Measurements from ENCODE around the gene MEIKIN. TPM values are rescaled to one million over a fixed set of nuclear protein-coding genes. Genes with fewer than 3 reads are reported as not detected.

Gene MEIKIN
- total RNA-seq = not detected

GRCh38 chr5:131945551-131946168, at the start of gene MEIKIN:
TSS of gene MEIKIN (minus strand) at chr5:131945663. CDS start at chr5:131945505, 158 bp downstream.
- H3K9me3 ChIP-seq = no peaks in the 10 kb centered on the region
- no peak for DNase-seq (ENCODE audit: low spot score)
- H3K4me1 ChIP-seq = no peaks in the 10 kb centered on the region
- no peaks in the 10 kb centered on the region for H3K36me3 ChIP-seq
- H3K4me3 ChIP-seq = no peak within 1 kb of the TSS
- H3K27me3 ChIP-seq = no peaks in the 10 kb centered on the region
- no peak within 1 kb of the TSS for H3K27ac ChIP-seq
- TF ChIP-seq CTCF (IDR thresholded peaks at IDR 0.05) = no peak

- Histone ChIP-seq H3K4me1 (no peaks in the 10 kb centered on the region), H3K27me3 (no peaks in the 10 kb centered on the region), H3K4me3 (no peak overlapping the region), H3K27ac (no peak overlapping the region), H3K36me3 (no peaks in the 10 kb centered on the region), H3K9me3 (no peaks in the 10 kb centered on the region)
- DNase-seq (ENCODE audit: low spot score) = no peak
- TF ChIP-seq CTCF (IDR thresholded peaks at IDR 0.05) = no peak
Observed at GRCh38 chr5:131994533-131995226, 49.2 kb upstream of the MEIKIN start.

- Histone ChIP-seq H3K27ac (no peak overlapping the region), H3K4me3 (no peak overlapping the region), H3K4me1 (no peaks in the 10 kb centered on the region), H3K9me3 (no peaks in the 10 kb centered on the region), H3K27me3 (no peaks in the 10 kb centered on the region), H3K36me3 (no peaks in the 10 kb centered on the region)
- no peak for TF ChIP-seq CTCF (IDR thresholded peaks at IDR 0.05)
- DNase-seq (ENCODE audit: low spot score) = no peak
Observed at GRCh38 chr5:131994090-131994489, 48.6 kb upstream of the MEIKIN start.

- no peaks in the 10 kb centered on the region for H3K36me3 ChIP-seq
- TF ChIP-seq CTCF (IDR thresholded peaks at IDR 0.05) = no peak
- H3K4me3 ChIP-seq = no peak overlapping the region
Observed at GRCh38 chr5:131993676-131994075, 48.2 kb upstream of the MEIKIN start.

GRCh38 chr5:131992370-131992769, 46.9 kb upstream of the MEIKIN start:
- DNase-seq (ENCODE audit: low spot score) = no peak
- no peak for TF ChIP-seq CTCF (IDR thresholded peaks at IDR 0.05)
- Histone ChIP-seq H3K9me3 (no peaks in the 10 kb centered on the region), H3K4me1 (no peaks in the 10 kb centered on the region), H3K36me3 (no peaks in the 10 kb centered on the region), H3K27me3 (no peaks in the 10 kb centered on the region), H3K4me3 (no peak overlapping the region), H3K27ac (no peak overlapping the region)

More at GRCh38 chr5:131993676-131994075, 48.2 kb upstream of the MEIKIN start:
- Histone ChIP-seq H3K27ac (no peak overlapping the region), H3K4me1 (no peaks in the 10 kb centered on the region), H3K27me3 (no peaks in the 10 kb centered on the region), H3K9me3 (no peaks in the 10 kb centered on the region)
- no peak for DNase-seq (ENCODE audit: low spot score)
